Islet of Langerhans (tissue), 1 donor: Measurements from ENCODE around the gene DKK3.

ENCODE experiments used
- FAIRE-seq: peaks from one replicate; lab custom pipeline; 2011; peaks lifted over from hg19 to GRCh38; lab: Jason Lieb, UNC

DKK3 gene

DNA sequence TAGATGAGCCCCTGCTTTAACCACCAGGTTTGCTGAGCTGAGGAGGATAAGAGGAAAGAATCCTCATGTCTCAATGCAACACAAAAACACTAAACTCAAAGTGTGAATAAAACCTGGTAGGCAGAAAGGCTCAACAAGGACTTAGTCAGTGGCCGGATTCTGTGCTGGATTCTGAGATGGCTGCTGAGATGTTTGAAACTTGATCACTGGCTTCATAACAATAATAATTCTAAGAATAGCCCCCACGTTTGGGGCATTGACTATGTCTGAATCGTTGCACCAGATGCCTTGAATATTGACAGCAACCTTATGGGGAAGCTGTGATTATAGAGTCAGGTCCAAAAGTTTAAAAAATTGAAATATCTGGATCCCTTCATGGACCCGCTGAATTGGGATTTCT lies 4.6 kb downstream of the DKK3 start:
- FAIRE-seq, result no peak

DNA sequence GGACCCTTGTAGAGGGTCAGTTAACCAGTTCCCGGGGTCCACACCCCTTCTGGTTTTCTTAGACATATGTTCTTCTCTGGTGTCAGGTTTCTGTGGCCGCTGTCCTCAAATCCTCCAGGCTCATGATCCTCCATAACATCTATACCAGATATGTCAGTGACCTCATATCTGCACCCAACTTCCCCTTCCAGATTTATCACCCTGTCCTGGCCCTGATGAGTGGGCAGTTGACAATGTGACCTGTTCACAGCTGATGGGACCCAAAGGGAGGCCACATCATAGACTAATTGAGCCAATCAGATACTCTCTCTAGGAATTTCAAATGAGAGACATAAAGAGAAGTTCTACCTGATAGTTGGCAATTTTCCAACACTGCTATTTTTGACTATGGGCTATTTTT lies 5.1 kb downstream of the DKK3 start:
- FAIRE-seq, result no peak

DNA sequence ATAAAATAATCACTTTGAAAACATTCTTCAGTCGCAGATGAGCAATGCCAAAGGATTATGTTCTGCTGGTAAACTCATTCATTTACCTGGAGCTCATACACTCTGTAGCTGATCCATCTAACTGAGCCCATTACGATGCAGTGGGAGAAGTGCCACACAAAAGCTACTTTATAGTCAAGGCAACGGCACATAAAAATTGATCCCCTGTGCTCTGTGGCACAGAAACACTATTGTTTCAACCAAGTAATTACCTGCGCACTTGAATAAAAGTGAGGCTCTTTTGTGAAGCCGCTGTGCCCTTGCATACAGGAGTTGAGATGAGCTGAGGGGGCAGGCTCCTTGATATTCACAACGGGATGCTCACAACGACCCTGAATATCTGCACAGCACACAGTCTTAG lies 7.2 kb downstream of the DKK3 start:
- no peak for FAIRE-seq

DNA sequence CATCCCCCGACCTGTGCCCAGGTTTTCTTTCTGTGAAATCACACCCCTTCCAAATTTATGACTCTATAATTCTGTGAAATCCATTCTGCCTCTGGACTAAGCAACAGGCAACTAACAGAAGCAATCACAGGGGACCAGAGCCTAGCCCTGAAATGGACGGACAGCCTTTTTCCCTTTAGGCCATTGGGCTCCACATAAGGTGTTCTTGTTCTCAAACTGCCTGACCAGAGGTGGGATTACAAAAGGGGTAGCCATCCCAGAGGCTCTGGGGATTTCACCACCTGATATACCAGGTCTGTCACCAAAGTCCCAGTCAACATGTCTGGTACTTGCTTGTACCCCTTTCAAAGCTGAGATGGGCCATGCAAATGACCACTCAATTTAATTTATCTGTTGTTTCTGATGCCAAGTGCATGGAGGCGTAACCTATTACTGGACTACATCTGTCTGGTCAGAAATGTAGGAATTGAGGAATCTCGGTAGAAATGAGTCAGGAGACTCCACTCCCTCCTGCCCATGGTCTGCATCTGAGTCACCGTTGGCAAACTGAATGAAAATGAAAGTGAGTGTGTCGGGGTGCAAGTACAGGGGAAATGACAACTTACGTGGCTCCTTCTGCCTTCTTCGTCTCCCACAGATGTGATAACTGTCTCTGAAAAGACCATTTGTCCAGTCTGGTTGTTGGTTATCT lies 10.2 kb downstream of the DKK3 start:
- no peak for FAIRE-seq

- FAIRE-seq, result no peak
Observed at GRCh38 chr11:11997049-11997322, 11.4 kb downstream of the DKK3 start.

DNA sequence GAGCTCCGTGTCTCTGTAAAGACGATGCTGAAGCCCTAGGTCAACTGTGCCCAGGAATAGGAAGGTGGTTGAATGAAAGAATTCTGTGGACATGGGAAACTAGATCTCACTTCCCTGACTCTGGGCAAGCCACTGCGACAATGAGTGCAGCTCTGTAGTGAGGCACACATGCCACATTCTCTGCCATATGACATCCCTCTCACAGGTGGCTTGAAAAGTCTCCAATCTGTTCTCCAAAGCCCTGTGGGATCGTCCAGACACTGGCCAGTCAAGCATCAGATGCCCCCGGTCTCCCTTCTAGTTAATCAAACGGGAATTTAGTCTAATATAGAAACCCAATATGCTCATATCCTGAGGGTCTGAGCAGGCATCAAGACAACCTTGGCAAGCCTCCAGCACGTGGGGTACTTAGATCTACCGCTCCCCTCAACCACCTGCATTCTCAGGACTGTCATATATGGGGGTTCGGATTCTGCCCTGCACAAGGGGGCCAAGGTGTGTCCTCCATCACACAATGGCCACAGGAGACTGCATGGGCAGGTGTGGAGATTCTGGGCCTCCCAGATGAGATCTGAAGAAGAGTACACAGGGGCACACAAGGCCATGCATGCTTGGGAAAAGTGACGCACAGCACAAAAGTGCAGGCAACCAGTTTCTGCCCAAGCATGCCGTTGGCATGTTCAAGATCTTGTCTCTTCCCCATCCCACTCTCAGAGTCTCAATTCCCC lies 11.9 kb downstream of the DKK3 start:
- no peak for FAIRE-seq

- no peak for FAIRE-seq
Observed at GRCh38 chr11:11995601-11996000, 12.8 kb downstream of the DKK3 start.

- no peak for FAIRE-seq
Observed at GRCh38 chr11:11993839-11994238, 14.6 kb downstream of the DKK3 start.

- no peak for FAIRE-seq
Observed at GRCh38 chr11:11992257-11993212, 15.9 kb downstream of the DKK3 start.

DNA sequence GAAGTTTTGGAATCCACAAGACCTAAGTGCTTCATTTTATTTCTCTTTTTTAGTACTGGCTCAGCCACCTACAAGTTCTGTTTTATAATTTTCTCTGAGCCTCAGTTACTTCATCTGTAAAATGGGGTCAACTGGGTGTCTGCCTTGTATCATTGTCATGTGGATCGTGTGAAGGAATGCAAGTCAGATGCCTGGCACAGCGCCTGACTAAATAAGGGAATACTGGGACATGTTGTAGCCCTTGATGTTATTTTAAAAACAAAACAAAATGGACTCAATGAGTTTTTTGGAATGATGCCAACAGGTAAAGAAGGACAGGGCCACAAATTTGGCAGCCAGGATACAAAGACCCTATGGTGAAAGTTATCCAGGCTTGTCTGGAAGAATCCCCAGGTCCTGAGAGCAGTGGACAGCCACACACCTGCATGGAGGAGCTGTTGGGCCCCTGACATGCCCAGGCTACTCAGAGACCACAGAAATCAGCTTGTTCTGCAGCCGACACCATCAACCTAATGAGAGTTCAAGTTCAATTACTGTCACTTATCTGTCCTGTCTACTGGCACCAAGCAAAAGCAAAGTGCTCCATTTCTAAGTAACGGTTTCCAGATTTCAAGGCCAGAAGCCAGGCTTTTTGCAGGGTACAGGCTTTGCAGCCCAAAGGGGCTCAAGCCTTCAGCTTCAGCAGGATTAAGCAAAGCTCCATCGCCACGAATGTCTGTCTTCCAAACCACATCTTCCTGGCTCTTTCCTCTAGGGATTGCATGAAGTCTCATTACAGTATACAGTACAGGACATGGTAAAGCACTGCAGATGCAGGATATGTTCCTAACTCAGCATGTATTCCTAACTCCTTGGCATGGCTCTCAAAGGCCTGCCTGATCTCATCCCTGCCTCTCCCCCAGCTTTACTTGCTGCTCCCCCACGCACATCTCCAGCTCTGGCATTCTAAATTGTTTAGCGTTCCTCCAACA lies 18.4 kb downstream of the DKK3 start:
- FAIRE-seq, result no peak

GRCh38 chr11:11988681-11989261 lies 19.7 kb downstream of the DKK3 start:
- FAIRE-seq, result no peak

GRCh38 chr11:11988099-11988651 lies 20.3 kb downstream of the DKK3 start:
- FAIRE-seq, result peak; percentile 41

DNA sequence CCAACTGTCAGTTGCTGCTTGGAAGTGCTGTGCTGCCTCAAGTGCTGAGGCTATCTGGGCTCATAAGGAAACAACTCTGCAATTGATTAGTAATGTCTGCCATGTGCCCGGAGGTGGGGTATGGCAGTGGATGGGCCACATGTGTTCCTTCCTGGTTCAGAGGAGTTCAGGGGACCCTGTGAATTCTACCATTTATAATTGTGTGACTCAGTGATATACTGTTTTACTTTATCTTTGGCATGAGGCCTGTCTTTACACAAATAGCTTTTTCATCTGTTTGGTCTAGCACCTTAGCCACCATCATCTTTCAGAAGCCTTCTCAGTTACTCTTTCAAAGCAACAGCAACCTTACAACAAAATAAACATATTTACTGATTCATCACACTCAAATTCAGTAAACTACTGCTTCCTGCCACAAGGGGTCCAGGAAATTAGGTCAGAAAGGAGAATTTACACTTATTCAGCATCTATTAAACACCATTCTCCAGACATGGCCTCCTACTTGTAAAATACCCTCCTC lies 20.9 kb downstream of the DKK3 start:
- peak; percentile 5 for FAIRE-seq

DNA sequence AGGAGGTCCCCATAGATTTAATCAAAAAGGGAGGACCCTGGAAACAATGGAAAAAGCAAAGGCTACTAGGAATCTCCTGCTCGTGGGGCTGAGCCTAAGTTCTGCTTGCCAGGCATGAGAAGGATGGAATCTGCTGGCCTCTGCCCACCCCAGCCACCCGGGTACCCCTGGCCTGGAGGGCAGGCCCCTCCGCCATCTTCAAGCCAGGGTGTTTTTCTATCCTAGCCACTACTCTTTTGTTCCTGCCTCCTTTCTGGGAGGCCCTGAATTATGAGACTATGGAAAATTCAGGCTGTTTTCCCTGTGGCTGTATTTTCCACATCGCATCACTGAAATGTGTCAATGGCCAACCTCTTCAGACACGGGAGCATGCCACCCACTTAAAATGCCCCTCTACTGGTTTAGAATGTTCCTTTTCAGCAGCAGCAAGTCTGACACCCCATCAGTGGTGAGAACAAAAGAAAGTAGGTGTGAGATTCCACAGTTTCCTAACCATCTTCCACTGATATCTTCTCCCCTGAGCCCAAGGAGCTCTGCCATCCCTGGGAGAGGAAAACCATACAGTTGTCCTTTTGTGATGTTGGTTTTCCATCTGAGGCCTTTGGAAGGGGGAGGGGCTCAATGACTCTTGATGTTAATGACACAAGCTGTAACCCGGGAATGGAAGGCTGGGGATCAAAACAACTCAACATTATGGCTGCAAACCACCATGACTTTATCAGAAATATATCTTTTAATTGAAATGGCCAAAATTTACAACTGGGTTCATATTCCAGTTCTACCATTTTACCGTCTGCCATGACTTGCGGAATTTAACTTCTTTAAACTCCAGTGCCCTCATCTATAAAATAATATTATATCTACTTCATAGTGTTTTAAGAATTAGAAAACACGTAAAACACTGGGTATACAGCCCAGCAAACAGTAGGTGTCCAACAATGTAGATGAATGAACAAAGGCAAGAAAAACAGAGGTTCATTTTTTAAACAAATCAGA lies 22.2 kb downstream of the DKK3 start:
- FAIRE-seq, result no peak

DNA sequence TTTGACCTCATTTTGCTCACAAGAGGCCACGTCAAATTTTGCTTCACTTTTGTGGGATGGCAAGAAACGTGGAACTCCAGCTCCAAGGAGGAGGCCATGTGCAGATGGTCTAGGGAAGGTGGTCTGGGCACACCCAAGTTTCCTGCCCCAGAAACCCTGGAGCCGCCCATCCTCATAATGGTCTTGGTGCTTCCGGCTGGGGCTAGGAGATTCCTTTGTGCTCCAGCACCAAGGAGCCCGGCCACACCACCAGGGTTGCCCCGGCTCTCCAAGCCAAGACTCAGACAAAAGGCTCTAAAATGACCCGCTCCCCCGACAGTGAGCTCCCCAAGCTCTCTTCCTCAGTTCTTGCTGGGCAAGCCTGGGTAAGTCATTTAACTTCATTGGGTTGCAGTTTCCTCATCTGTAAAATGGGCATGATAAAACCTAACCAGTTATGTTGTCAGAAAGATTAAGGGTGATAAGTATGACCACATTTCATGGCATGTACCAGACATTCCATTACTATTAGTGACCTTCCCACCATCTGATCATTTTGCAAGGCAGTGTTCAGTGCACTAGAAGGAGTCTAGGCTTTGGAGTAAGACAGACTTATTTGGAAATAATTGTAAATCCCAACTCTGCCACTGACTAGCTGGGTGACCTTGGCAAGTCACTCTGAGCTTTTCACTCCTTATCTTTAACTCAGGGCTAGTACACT lies 23.3 kb downstream of the DKK3 start:
- FAIRE-seq, result no peak

DNA sequence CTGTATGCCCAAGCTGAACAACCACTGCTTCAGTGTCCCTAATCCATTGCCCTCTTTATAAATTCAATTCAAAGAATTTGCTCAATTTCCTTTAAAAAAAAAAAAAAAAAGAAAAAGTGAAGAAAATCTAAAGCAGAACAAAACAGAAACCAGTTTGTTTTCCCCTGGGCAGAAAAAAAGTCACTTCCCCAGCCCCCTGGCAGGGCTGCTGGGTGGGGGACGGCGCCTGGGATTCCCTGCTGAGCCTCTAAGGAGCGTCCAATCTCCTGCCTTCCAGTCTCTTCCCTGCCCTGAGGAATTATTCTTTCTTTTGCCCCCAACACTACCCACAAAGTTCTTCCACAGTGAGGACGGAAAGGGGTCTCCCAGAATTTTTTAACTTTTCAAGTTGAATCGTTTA lies 23.9 kb downstream of the DKK3 start:
- no peak for FAIRE-seq

GRCh38 chr11:11983427-11983826 lies 25.0 kb downstream of the DKK3 start:
- no peak for FAIRE-seq

GRCh38 chr11:11982975-11983374 lies 25.5 kb downstream of the DKK3 start:
- no peak for FAIRE-seq

GRCh38 chr11:11982461-11982860 lies 26.0 kb downstream of the DKK3 start:
- no peak for FAIRE-seq
